OCI-LY3 (cell line): ENCODE data around the gene C1orf52.

Source experiments
- H2AFZ ChIP-seq: fragments of 200-600, 300-600 bp; shearing (Covaris generic); 2 replicates; pipeline ENCODE4 v1.6.0; 2014; ENCODE audit warnings: antibody characterized with exemption, low read depth, low read length
- H3K27ac ChIP-seq: fragments of 200-600, 300-600 bp; sonication (generic); 2 replicates; pipeline ENCODE4 v1.5.1; 2014; ENCODE audit warnings: mild to moderate bottlenecking, low read length, moderate library complexity, mixed read lengths
- H3K27me3 ChIP-seq: fragments of 200-600, 300-600 bp; sonication (generic); 2 replicates; pipeline ENCODE4 v1.6.1; 2014; ENCODE audit warnings: low read depth, low read length, mixed read lengths
- H3K36me3 ChIP-seq: fragments of 200-600, 300-600 bp; sonication (generic); replicated peaks from 2 replicates; pipeline ENCODE3; 2014; ENCODE audit warnings: low read depth, low read length, mixed read lengths
- H3K4me1 ChIP-seq: fragments of 300-600, 200-600 bp; sonication (generic); 2 replicates; pipeline ENCODE4 v1.6.1; 2014; ENCODE audit warnings: low read length, mixed read lengths
- H3K4me2 ChIP-seq: fragments of 200-600, 300-600 bp; sonication (generic); 2 replicates; pipeline ENCODE4 v1.6.1; 2014; ENCODE audit warnings: low read length, mixed read lengths
- H3K4me3 ChIP-seq: fragments of 300-600, 200-600 bp; sonication (generic); 2 replicates; pipeline ENCODE4 v1.5.1; 2014; ENCODE audit warnings: antibody characterized with exemption, mild to moderate bottlenecking, low read length, moderate library complexity
- H3K79me2 ChIP-seq: fragments of 300-600, 200-600 bp; shearing (Covaris generic); 2 replicates; pipeline ENCODE4 v1.6.1; 2014; ENCODE audit warnings: mild to moderate bottlenecking, low read length, mixed read lengths
- H3K9ac ChIP-seq: fragments of 300-600, 200-600 bp; shearing (Covaris generic); 2 replicates; pipeline ENCODE4 v1.6.0; 2014; ENCODE audit warnings: mild to moderate bottlenecking, low read length, moderate library complexity
- H3K9me3 ChIP-seq: fragments of 200-600, 300-600 bp; shearing (Covaris generic); 2 replicates; pipeline ENCODE4 v1.6.1; 2014; ENCODE audit warnings: low read length, mixed read lengths; ENCODE audit not compliant: insufficient read depth
- H4K20me1 ChIP-seq: fragments of 200-600, 300-600 bp; sonication (generic); 2 replicates; pipeline ENCODE4 v1.6.1; 2016; ENCODE audit warnings: low read length, mixed read lengths; ENCODE audit not compliant: insufficient read depth
- EZH2phosphoT487 ChIP-seq: fragments of 200-600 bp; shearing (Covaris generic); IDR thresholded peaks from 2 replicates; pipeline ENCODE4 v1.6.1; 2018; ENCODE audit warnings: antibody characterized with exemption, mixed run types, low read depth
- TF ChIP-seq, protein P1 (sequence below): fragments of 200-600, 300-600 bp; sonication (generic); IDR thresholded peaks from 2 replicates; pipeline ENCODE4 v1.5.1; 2014; ENCODE audit warnings: antibody characterized with exemption, low read length, low read depth

C1orf52 gene

DNA sequence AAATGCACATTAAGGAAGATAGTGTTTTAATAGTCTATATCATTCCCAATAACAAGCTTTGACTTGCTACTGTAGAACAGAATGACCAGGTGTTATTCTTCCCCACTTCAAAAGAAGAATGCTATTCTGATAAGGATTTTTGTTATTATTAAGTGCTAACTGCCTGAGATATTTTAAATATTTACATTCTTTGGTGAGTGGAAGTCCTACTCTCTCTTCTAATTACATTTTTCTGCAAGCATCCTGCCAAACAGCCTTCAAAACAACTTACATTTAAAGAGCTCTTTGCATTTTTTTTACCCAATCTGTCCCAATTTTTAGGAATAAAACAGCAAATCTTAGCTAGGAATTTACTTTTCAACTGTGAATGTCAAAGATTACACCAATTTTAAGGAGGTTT lies 35.2 kb downstream of the C1orf52 start:
- Histone ChIP-seq H3K79me2 (no peaks in the 10 kb centered on the region), H3K27ac (no peak overlapping the region), H3K9ac (no peak overlapping the region), H3K9me3 (no peaks in the 10 kb centered on the region), H3K36me3 (no peaks in the 10 kb centered on the region), H3K4me1 (no peaks in the 10 kb centered on the region), H3K4me3 (no peak overlapping the region), H4K20me1 (no peaks in the 10 kb centered on the region), H3K27me3 (no peaks in the 10 kb centered on the region), H3K4me2 (no peak overlapping the region), H2AFZ (no peak overlapping the region)
- TF ChIP-seq, protein P1, sequence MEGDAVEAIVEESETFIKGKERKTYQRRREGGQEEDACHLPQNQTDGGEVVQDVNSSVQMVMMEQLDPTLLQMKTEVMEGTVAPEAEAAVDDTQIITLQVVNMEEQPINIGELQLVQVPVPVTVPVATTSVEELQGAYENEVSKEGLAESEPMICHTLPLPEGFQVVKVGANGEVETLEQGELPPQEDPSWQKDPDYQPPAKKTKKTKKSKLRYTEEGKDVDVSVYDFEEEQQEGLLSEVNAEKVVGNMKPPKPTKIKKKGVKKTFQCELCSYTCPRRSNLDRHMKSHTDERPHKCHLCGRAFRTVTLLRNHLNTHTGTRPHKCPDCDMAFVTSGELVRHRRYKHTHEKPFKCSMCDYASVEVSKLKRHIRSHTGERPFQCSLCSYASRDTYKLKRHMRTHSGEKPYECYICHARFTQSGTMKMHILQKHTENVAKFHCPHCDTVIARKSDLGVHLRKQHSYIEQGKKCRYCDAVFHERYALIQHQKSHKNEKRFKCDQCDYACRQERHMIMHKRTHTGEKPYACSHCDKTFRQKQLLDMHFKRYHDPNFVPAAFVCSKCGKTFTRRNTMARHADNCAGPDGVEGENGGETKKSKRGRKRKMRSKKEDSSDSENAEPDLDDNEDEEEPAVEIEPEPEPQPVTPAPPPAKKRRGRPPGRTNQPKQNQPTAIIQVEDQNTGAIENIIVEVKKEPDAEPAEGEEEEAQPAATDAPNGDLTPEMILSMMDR: no peak
- TF ChIP-seq EZH2phosphoT487: no peak

DNA sequence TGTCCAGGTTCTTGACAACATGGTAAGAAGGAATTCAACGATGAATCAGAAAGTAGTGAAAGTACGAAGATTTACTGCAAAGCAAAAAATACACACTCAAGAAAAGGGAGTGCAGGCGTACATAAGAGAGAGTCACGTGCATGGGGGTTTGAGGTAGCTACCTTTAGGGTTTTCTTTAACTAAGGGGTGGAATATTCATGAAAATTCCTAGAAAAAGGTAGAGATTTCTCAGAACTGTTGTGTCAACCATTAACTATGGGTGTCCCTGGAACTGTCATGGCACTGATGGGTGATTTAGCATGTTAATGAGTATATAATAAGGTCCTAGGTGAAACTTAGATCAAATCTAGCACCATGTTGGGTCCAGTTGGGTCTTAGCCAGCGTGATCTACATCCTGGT lies 36.1 kb downstream of the C1orf52 start:
- Histone ChIP-seq H4K20me1 (no peaks in the 10 kb centered on the region), H3K79me2 (no peaks in the 10 kb centered on the region), H3K9ac (no peak overlapping the region), H3K9me3 (no peaks in the 10 kb centered on the region), H3K36me3 (no peaks in the 10 kb centered on the region), H2AFZ (no peak overlapping the region), H3K27ac (no peak overlapping the region), H3K27me3 (no peaks in the 10 kb centered on the region), H3K4me2 (no peak overlapping the region), H3K4me1 (no peaks in the 10 kb centered on the region), H3K4me3 (no peak overlapping the region)
- TF ChIP-seq, protein P1: no peak
- TF ChIP-seq EZH2phosphoT487: no peak

DNA sequence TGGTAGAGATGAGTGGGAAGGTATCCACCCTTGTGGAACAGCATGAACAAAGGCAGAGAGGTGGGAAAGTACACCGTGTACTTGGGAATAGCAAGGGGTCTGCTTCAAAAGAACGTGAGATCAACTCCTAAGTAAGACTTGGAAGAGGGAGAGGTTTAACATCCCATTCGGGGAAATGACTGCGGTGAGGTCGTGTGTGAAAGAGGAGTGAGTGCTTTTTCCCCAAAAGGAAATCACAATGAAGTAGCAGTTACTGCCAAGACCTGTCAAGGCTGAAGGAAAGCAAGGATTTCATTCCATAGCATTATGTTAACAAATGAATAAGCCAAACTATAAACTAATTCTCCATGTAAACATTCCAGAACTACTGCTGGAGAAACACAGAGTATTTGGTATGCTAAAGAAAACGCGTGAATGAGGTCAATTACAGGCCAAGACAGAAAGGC lies 38.7 kb downstream of the C1orf52 start:
- Histone ChIP-seq H2AFZ (no peak overlapping the region), H3K27me3 (no peaks in the 10 kb centered on the region), H3K4me3 (no peak overlapping the region), H3K36me3 (no peaks in the 10 kb centered on the region), H3K9ac (no peak overlapping the region), H3K27ac (no peak overlapping the region), H3K79me2 (no peaks in the 10 kb centered on the region), H4K20me1 (no peaks in the 10 kb centered on the region), H3K9me3 (no peaks in the 10 kb centered on the region), H3K4me1 (no peaks in the 10 kb centered on the region), H3K4me2 (no peak overlapping the region)
- TF ChIP-seq, protein P1: no peak
- TF ChIP-seq EZH2phosphoT487: no peak

DNA sequence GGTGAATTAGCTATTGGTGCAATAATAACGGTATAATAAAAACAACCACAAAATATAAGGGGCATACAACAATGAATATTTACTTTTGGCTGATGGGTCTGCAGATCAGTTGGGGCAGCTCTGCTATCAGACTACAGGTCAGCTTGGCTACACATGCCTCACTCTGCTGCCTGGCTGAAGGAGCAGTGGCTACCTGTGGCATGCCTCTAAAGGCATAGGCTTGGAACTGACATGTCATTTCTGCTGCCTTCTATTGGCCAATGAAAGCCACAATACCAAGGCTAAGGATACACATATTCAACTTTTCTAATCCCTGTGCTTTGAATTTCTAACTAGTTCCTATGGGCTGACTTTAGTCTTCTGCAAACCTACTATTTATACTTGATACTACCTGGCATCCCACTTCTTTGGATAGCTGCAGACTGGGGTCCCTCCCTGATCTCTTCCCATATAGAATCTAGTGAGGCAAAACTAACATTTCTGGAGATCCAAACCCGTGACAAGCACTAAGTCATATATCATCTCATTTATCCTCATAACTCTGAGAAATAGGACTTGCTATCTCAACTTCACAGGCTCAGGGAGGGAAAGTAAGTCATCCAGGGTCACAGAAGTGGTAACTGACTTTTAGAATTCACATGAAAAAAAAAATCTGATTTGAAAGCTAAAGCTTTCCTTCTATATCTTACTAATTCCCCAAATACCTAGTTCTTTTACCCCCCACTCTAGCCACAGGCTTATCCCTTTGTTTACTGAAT lies 39.4 kb downstream of the C1orf52 start:
- no peak for TF ChIP-seq EZH2phosphoT487
- TF ChIP-seq, protein P1: no peak
- Histone ChIP-seq H3K27ac (no peak overlapping the region), H3K9ac (no peak overlapping the region), H4K20me1 (no peaks in the 10 kb centered on the region), H3K4me3 (no peak overlapping the region), H2AFZ (no peak overlapping the region), H3K4me2 (no peak overlapping the region), H3K36me3 (no peaks in the 10 kb centered on the region), H3K27me3 (no peaks in the 10 kb centered on the region), H3K79me2 (no peaks in the 10 kb centered on the region), H3K9me3 (no peaks in the 10 kb centered on the region), H3K4me1 (no peaks in the 10 kb centered on the region)
